Embryonic facial prominence (tissue), 1 donor: ENCODE results near the gene CHMP4B.

Experiments
- DNase-seq: peaks from one replicate; pipeline ENCODE4 v3.0.0-alpha.2; 2016; ENCODE audit errors: extremely low spot score

CHMP4B gene

GRCh38 chr20:33840160-33840559, 29.0 kb downstream of the CHMP4B start:
- DNase-seq, result no peak

GRCh38 chr20:33840759-33841435, 29.7 kb downstream of the CHMP4B start:
- no peak for DNase-seq

GRCh38 chr20:33841436-33841799, 30.3 kb downstream of the CHMP4B start:
- no peak for DNase-seq

GRCh38 chr20:33842346-33842745, 31.2 kb downstream of the CHMP4B start:
- DNase-seq, result no peak

GRCh38 chr20:33843050-33843449, 31.9 kb downstream of the CHMP4B start:
- no peak for DNase-seq

- no peak for DNase-seq
These were observed 32.7 kb downstream of the CHMP4B start for GRCh38 chr20:33843854-33844253.

GRCh38 chr20:33846291-33846935, 35.3 kb downstream of the CHMP4B start:
- no peak for DNase-seq

GRCh38 chr20:33847006-33847405, 35.9 kb downstream of the CHMP4B start:
- no peak for DNase-seq

GRCh38 chr20:33848391-33848790, 37.2 kb downstream of the CHMP4B start:
- DNase-seq, result no peak

- DNase-seq, result no peak
These were observed 39.0 kb downstream of the CHMP4B start for GRCh38 chr20:33850159-33850558.

GRCh38 chr20:33851842-33852466, 40.8 kb downstream of the CHMP4B start:
- no peak for DNase-seq

GRCh38 chr20:33852626-33853506, 41.7 kb downstream of the CHMP4B start:
- no peak for DNase-seq

GRCh38 chr20:33853507-33853813, 42.3 kb downstream of the CHMP4B start:
- DNase-seq, result no peak

GRCh38 chr20:33857722-33858563, 46.8 kb downstream of the CHMP4B start:
- no peak for DNase-seq

- no peak for DNase-seq
These were observed 47.5 kb downstream of the CHMP4B start for GRCh38 chr20:33858666-33859065.

GRCh38 chr20:33859157-33859695, 48.1 kb downstream of the CHMP4B start:
- DNase-seq, result no peak

- DNase-seq, result no peak
These were observed 48.6 kb downstream of the CHMP4B start for GRCh38 chr20:33859751-33860150.

- no peak for DNase-seq
These were observed 50.3 kb downstream of the CHMP4B start for GRCh38 chr20:33861458-33861857.

GRCh38 chr20:33862709-33863403, 51.7 kb downstream of the CHMP4B start:
- DNase-seq, result peak; percentile 44
